HepG2 (cell line): Measurements from ENCODE around the gene USP19. TPM values are rescaled to one million over a fixed set of nuclear protein-coding genes. Genes with fewer than 3 reads are reported as not detected.

Source experiments
- ARID3A ChIP-seq: IDR thresholded peaks from 2 replicates; pipeline ENCODE4 v1.6.1; 2012; ENCODE audit warnings: low read depth, low read length, improper control_type of control experiment
- ETV5 ChIP-seq: IDR thresholded peaks from 2 replicates; pipeline ENCODE4 v1.6.1; 2018; ENCODE audit warnings: missing biosample characterization, missing genetic modification reagents, inconsistent platforms, borderline replicate concordance
- HMGXB4 ChIP-seq, 2 experiments: sonication (generic) in 1 of 2; formaldehyde crosslinking in 1 of 2; IDR thresholded peaks; 2 replicates each; pipeline versions ENCODE4 v1.4.0 to v1.6.1; 2018 to 2020; ENCODE audit warnings: missing genetic modification reagents in 2 of 2, borderline replicate concordance in 1 of 2, low read depth in 1 of 2, mild to moderate bottlenecking in 1 of 2, missing biosample characterization in 1 of 2
- HNRNPK ChIP-seq: fragments of 200-400 bp; formaldehyde crosslinking; IDR thresholded peaks from 2 replicates; pipeline ENCODE4 v1.6.1; 2018; ENCODE audit warnings: low read length, low read depth, moderate library complexity, mild to moderate bottlenecking; ENCODE audit not compliant: poor library complexity, severe bottlenecking
- HOXA3 ChIP-seq: sonication (generic); formaldehyde crosslinking; IDR thresholded peaks from 2 replicates; pipeline ENCODE4 v1.5.0; 2020; ENCODE audit warnings: missing genetic modification reagents
- KLF13 ChIP-seq: sonication (generic); formaldehyde crosslinking; IDR thresholded peaks from 2 replicates; pipeline ENCODE4 v1.4.0; 2020; ENCODE audit warnings: mild to moderate bottlenecking, missing genetic modification reagents
- MXI1 ChIP-seq: IDR thresholded peaks from 3 replicates; pipeline ENCODE4 v1.6.1; 2012; ENCODE audit warnings: low read depth, low read length, inconsistent platforms, borderline replicate concordance
- NRL ChIP-seq: sonication (generic); formaldehyde crosslinking; IDR thresholded peaks from 2 replicates; pipeline ENCODE4 v1.5.0; 2020; ENCODE audit warnings: missing genetic modification reagents, mild to moderate bottlenecking, moderate library complexity, borderline replicate concordance
- POLR2AphosphoS5 ChIP-seq: IDR thresholded peaks from 2 replicates; pipeline ENCODE4 v1.6.1; 2012; ENCODE audit warnings: low read depth, low read length
- SOX13 ChIP-seq, 3 experiments: fragments of 450-650 bp in 1 of 3; sonication (generic) in 1 of 3; formaldehyde crosslinking in 1 of 3; IDR thresholded peaks in 2 of 3; conservative IDR thresholded peaks in 1 of 3; 2 replicates each; pipeline versions ENCODE4 v1.5.0 to v1.6.1; 2016 to 2020; ENCODE audit warnings: antibody characterized with exemption in 1 of 3, mild to moderate bottlenecking in 1 of 3, missing compliant biosample characterization in 1 of 3, missing genetic modification reagents in 1 of 3, moderate library complexity in 1 of 3
- SP4 ChIP-seq: sonication (generic); formaldehyde crosslinking; IDR thresholded peaks from 2 replicates; pipeline ENCODE4 v1.8.1; 2023; ENCODE audit warnings: mild to moderate bottlenecking, missing genetic modification reagents
- SUZ12 ChIP-seq: fragments of 150-350 bp; IDR thresholded peaks from 2 replicates; pipeline ENCODE4 v1.6.1; 2014; ENCODE audit warnings: low read depth, low read length
- TEAD3 ChIP-seq: optimal IDR thresholded peaks from 2 replicates; pipeline ENCODE3; 2016; ENCODE audit warnings: borderline replicate concordance
- ZBED4 ChIP-seq: sonication (generic); formaldehyde crosslinking; IDR thresholded peaks from 2 replicates; pipeline ENCODE4 v1.4.0; 2020; ENCODE audit warnings: missing genetic modification reagents, borderline replicate concordance
- ZNF451 ChIP-seq: sonication (generic); formaldehyde crosslinking; IDR thresholded peaks from 2 replicates; pipeline ENCODE4 v1.5.0; 2020; ENCODE audit warnings: mild to moderate bottlenecking, missing genetic modification reagents
- ZNF691 ChIP-seq: sonication (generic); formaldehyde crosslinking; IDR thresholded peaks from 2 replicates; pipeline ENCODE4 v1.4.0; 2020; ENCODE audit warnings: missing genetic modification reagents, low read depth, mild to moderate bottlenecking, borderline replicate concordance
- polyA plus RNA-seq, 8 experiments: library from polyadenylated mRNA; depleted of rRNA in 3 of 8; stranded (reverse) in 7 of 8; unstranded in 1 of 8; fragments of >200 nt; fragmentation: Illumina TruSeq in 4 of 8; extraction: Trizol in 4 of 8; gene quantifications; 2 replicates each; pipeline versions ENCODE4 v1.2.1 to v1.2.3, GENCODE V29; 2011 to 2016; ENCODE audit warnings: low read depth in 4 of 8, missing spikeins in 1 of 8, mixed read lengths in 1 of 8; ENCODE audit not compliant: insufficient read depth in 1 of 8
- total RNA-seq, 5 experiments: library from RNA; depleted of rRNA; stranded (reverse); fragments of >200 nt; fragmentation: Illumina TruSeq; extraction: Trizol; gene quantifications; 2 replicates each; pipeline ENCODE4 v1.2.3, GENCODE V29; 2016; ENCODE audit warnings: low read depth in 1 of 5

Gene USP19
- total and polyA plus RNA-seq, 2 of the 13 experiments (the other 11 are each of a cell fraction or from before 2014, with no cell fraction given), result 28.3 to 31.7 TPM

GRCh38 chr3:49133226-49133951 lies 12.8 kb upstream of the USP19 start (continued):
- TF ChIP-seq ZBED4 (CRISPR knock-in tag), result no peak
- no peak for TF ChIP-seq ZNF451 (CRISPR knock-in tag)
- TF ChIP-seq HMGXB4 (CRISPR knock-in tag; IDR thresholded peaks at IDR 0.05; ENCODE audit: borderline replicate concordance in 1 of 2, low read depth in 1 of 2), result 0 out of 4 replicates have a peak, but pooled peaks of 1 of the 2 experiments have one; percentile 46
- TF ChIP-seq HNRNPK, result peak; percentile 34
- peak; percentile 82 for TF ChIP-seq TEAD3 (CRISPR knock-in tag)
- 0 out of 2 replicates have a peak, but pooled peaks have one; percentile 33 for TF ChIP-seq SOX13 (IDR thresholded peaks at IDR 0.05)
- no peak for TF ChIP-seq SOX13 (CRISPR knock-in tag; conservative IDR thresholded peaks at IDR 0.05 in 1 of 2, IDR thresholded peaks at IDR 0.05 in 1 of 2)
- TF ChIP-seq SP4 (CRISPR knock-in tag), result 0 out of 2 replicates have a peak, but pooled peaks have one; percentile 21
- peak; percentile 72; the same call in 1 of the 3 replicates for TF ChIP-seq MXI1
- TF ChIP-seq KLF13 (CRISPR knock-in tag), result no peak
- 0 out of 2 replicates have a peak, but pooled peaks have one; percentile 8 for TF ChIP-seq ETV5 (CRISPR knock-in tag)
- no peak for TF ChIP-seq NRL
- 0 out of 2 replicates have a peak, but pooled peaks have one; percentile 27 for TF ChIP-seq ZNF691 (CRISPR knock-in tag)
- peak; percentile 20; the same call in 1 of the 2 replicates for TF ChIP-seq HOXA3 (CRISPR knock-in tag)
- TF ChIP-seq ARID3A, result peak; percentile 52; the same call in 1 of the 2 replicates
- peak; percentile 56 for TF ChIP-seq POLR2AphosphoS5
- TF ChIP-seq SUZ12, result no peak
